HUES6 (cell line): Measurements from ENCODE around the gene UNC13C.

ENCODE experiments used
- H3K27ac ChIP-seq: 2 replicates; pipeline ENCODE4 v1.7.0; 2013; ENCODE audit warnings: low read depth, mild to moderate bottlenecking, low read length, inconsistent platforms
- H3K27me3 ChIP-seq: 2 replicates; pipeline ENCODE4 v1.6.1; 2013; ENCODE audit warnings: low read length; ENCODE audit not compliant: control insufficient read depth, insufficient read depth
- H3K36me3 ChIP-seq: 2 replicates; pipeline ENCODE4 v1.6.1; 2013; ENCODE audit warnings: low read length; ENCODE audit not compliant: control insufficient read depth, insufficient read depth
- H3K4me1 ChIP-seq: 2 replicates; pipeline ENCODE4 v1.6.1; 2013; ENCODE audit warnings: low read length; ENCODE audit not compliant: control insufficient read depth, insufficient read depth
- H3K4me3 ChIP-seq: 2 replicates; pipeline ENCODE4 v1.5.1; 2013; ENCODE audit warnings: low read depth, low read length
- H3K9ac ChIP-seq: one replicate; pipeline ENCODE4 v1.6.1; 2013; ENCODE audit warnings: mild to moderate bottlenecking, low read length
- H3K9me3 ChIP-seq: 2 replicates; pipeline ENCODE4 v1.6.1; 2013; ENCODE audit warnings: low read depth, low read length; ENCODE audit not compliant: control insufficient read depth, insufficient read depth

UNC13C gene

GRCh38 chr15:54580643-54581042, 602.4 kb downstream of the UNC13C start:
- Histone ChIP-seq H3K9ac (no peak overlapping the region), H3K4me3 (no peak overlapping the region), H3K27ac (no peak overlapping the region), H3K9me3 (no peaks in the 10 kb centered on the region), H3K27me3 (no peaks in the 10 kb centered on the region), H3K36me3 (no peaks in the 10 kb centered on the region), H3K4me1 (no peaks in the 10 kb centered on the region)

- Histone ChIP-seq H3K27me3 (no peaks in the 10 kb centered on the region), H3K27ac (no peak overlapping the region), H3K9ac (no peak overlapping the region), H3K36me3 (no peaks in the 10 kb centered on the region), H3K9me3 (no peaks in the 10 kb centered on the region), H3K4me3 (no peak overlapping the region), H3K4me1 (no peaks in the 10 kb centered on the region)
Measured at GRCh38 chr15:54582863-54583643, 604.8 kb downstream of the UNC13C start.

GRCh38 chr15:54585063-54585462, 606.8 kb downstream of the UNC13C start:
- no peaks in the 10 kb centered on the region for H3K4me1 ChIP-seq
- H3K9me3 ChIP-seq, result no peaks in the 10 kb centered on the region
- no peak overlapping the region for H3K9ac ChIP-seq
- no peaks in the 10 kb centered on the region for H3K27me3 ChIP-seq
- H3K4me3 ChIP-seq, result no peak overlapping the region
- no peaks in the 10 kb centered on the region for H3K36me3 ChIP-seq
- H3K27ac ChIP-seq, result no peak overlapping the region

- Histone ChIP-seq H3K27ac (no peak overlapping the region), H3K27me3 (no peaks in the 10 kb centered on the region), H3K9me3 (peaks cover 10% of the 10 kb centered on the region; the same call in 1 of the 2 replicates), H3K9ac (no peak overlapping the region), H3K4me1 (no peaks in the 10 kb centered on the region), H3K36me3 (no peaks in the 10 kb centered on the region), H3K4me3 (no peak overlapping the region)
Measured at GRCh38 chr15:54594115-54594514, 615.9 kb downstream of the UNC13C start.

GRCh38 chr15:54599386-54599785, 621.1 kb downstream of the UNC13C start:
- Histone ChIP-seq H3K36me3 (no peaks in the 10 kb centered on the region), H3K4me3 (no peak overlapping the region)

GRCh38 chr15:54605043-54605442, 626.8 kb downstream of the UNC13C start:
- no peaks in the 10 kb centered on the region for H3K36me3 ChIP-seq
- no peak overlapping the region for H3K9ac ChIP-seq
- no peaks in the 10 kb centered on the region for H3K9me3 ChIP-seq
- H3K27ac ChIP-seq, result no peak overlapping the region
- H3K27me3 ChIP-seq, result peaks cover 9% of the 10 kb centered on the region
- H3K4me1 ChIP-seq, result peaks cover 10% of the 10 kb centered on the region; the same call in 1 of the 2 replicates
- no peak overlapping the region for H3K4me3 ChIP-seq

More at GRCh38 chr15:54599386-54599785, 621.1 kb downstream of the UNC13C start:
- Histone ChIP-seq H3K9ac (no peak overlapping the region), H3K4me1 (no peaks in the 10 kb centered on the region), H3K27ac (no peak overlapping the region), H3K27me3 (peaks cover 4% of the 10 kb centered on the region; the same call in 1 of the 2 replicates), H3K9me3 (0 out of 2 replicates have a peak, but pooled peaks cover 4% of the 10 kb centered on the region)

- Histone ChIP-seq H3K9ac (no peak overlapping the region), H3K9me3 (no peaks in the 10 kb centered on the region), H3K27ac (no peak overlapping the region), H3K27me3 (peaks cover 9% of the 10 kb centered on the region), H3K4me3 (no peak overlapping the region), H3K4me1 (peaks cover 10% of the 10 kb centered on the region; the same call in 1 of the 2 replicates), H3K36me3 (no peaks in the 10 kb centered on the region)
Measured at GRCh38 chr15:54605556-54605955, 627.3 kb downstream of the UNC13C start.

GRCh38 chr15:54608876-54609835, 630.9 kb downstream of the UNC13C start:
- Histone ChIP-seq H3K36me3 (no peaks in the 10 kb centered on the region), H3K4me3 (no peak overlapping the region), H3K9me3 (no peaks in the 10 kb centered on the region), H3K27me3 (peaks cover 5% of the 10 kb centered on the region), H3K9ac (no peak overlapping the region), H3K4me1 (peaks cover 10% of the 10 kb centered on the region; the same call in 1 of the 2 replicates), H3K27ac (no peak overlapping the region)

- no peak overlapping the region for H3K27ac ChIP-seq
- no peaks in the 10 kb centered on the region for H3K9me3 ChIP-seq
- H3K36me3 ChIP-seq, result no peaks in the 10 kb centered on the region
- no peak overlapping the region for H3K9ac ChIP-seq
- H3K4me3 ChIP-seq, result no peak overlapping the region
- no peaks in the 10 kb centered on the region for H3K27me3 ChIP-seq
- no peaks in the 10 kb centered on the region for H3K4me1 ChIP-seq
Measured at GRCh38 chr15:54618120-54618519, 639.9 kb downstream of the UNC13C start.

- no peaks in the 10 kb centered on the region for H3K9me3 ChIP-seq
- no peaks in the 10 kb centered on the region for H3K4me1 ChIP-seq
- H3K4me3 ChIP-seq, result no peak overlapping the region
- no peaks in the 10 kb centered on the region for H3K36me3 ChIP-seq
- no peak overlapping the region for H3K9ac ChIP-seq
- H3K27me3 ChIP-seq, result no peaks in the 10 kb centered on the region
- H3K27ac ChIP-seq, result no peak overlapping the region
Measured at GRCh38 chr15:54619180-54619579, 640.9 kb downstream of the UNC13C start.

GRCh38 chr15:54620916-54621315, 642.7 kb downstream of the UNC13C start:
- Histone ChIP-seq H3K36me3 (no peaks in the 10 kb centered on the region), H3K4me3 (no peak overlapping the region), H3K27me3 (no peaks in the 10 kb centered on the region), H3K4me1 (no peaks in the 10 kb centered on the region), H3K27ac (no peak overlapping the region), H3K9me3 (no peaks in the 10 kb centered on the region), H3K9ac (no peak overlapping the region)
